SU-DHL-6 (cell line): Measurements from ENCODE around the gene TMPRSS5.

ENCODE experiments used
- H2AFZ ChIP-seq: fragments of 200-600 bp; sonication (generic); 2 replicates; pipeline ENCODE4 v1.6.1; 2014; ENCODE audit warnings: low read depth, mild to moderate bottlenecking, moderate library complexity, mixed read lengths, antibody characterized with exemption, low read length; ENCODE audit not compliant: severe bottlenecking
- H3F3A ChIP-seq: fragments of 200-600 bp; shearing (Covaris generic); 2 replicates; pipeline ENCODE4 v1.6.0; 2016; ENCODE audit warnings: antibody characterized with exemption, mild to moderate bottlenecking; ENCODE audit not compliant: insufficient read depth
- H3K27ac ChIP-seq: fragments of 200-600 bp; sonication (generic); 2 replicates; pipeline ENCODE4 v1.5.1; 2016; ENCODE audit warnings: low read depth, mild to moderate bottlenecking, low read length, moderate library complexity, mixed read lengths
- H3K27me3 ChIP-seq: fragments of 200-600 bp; sonication (generic), shearing (Covaris generic); 2 replicates; pipeline ENCODE4 v1.6.0; 2014; ENCODE audit warnings: mild to moderate bottlenecking, low read length
- H3K36me3 ChIP-seq: fragments of 200-600 bp; sonication (generic); 2 replicates; pipeline ENCODE4 v1.6.1; 2014; ENCODE audit warnings: mild to moderate bottlenecking, low read length, mixed read lengths
- H3K4me2 ChIP-seq: fragments of 300-600, 200-600 bp; shearing (Covaris generic), sonication (generic); 2 replicates; pipeline ENCODE4 v1.6.0; 2014; ENCODE audit warnings: low read length, low read depth, mild to moderate bottlenecking; ENCODE audit not compliant: poor library complexity, severe bottlenecking
- H3K4me3 ChIP-seq: fragments of 200-600 bp; sonication (generic); 2 replicates; pipeline ENCODE4 v1.5.1; 2014; ENCODE audit warnings: antibody characterized with exemption, low read length, mild to moderate bottlenecking, mixed read lengths; ENCODE audit not compliant: insufficient read depth, poor library complexity, severe bottlenecking
- H3K79me2 ChIP-seq: fragments of 200-600 bp; sonication (generic); 2 replicates; pipeline ENCODE4 v1.6.1; 2014; ENCODE audit warnings: mild to moderate bottlenecking, low read length, moderate library complexity; ENCODE audit not compliant: insufficient read depth
- H3K9ac ChIP-seq: fragments of 200-600 bp; sonication (generic); 2 replicates; pipeline ENCODE4 v1.7.0; 2014; ENCODE audit warnings: mild to moderate bottlenecking, low read length
- H3K9me2 ChIP-seq: fragments of 200-600 bp; sonication (generic); replicated peaks from 2 replicates; pipeline ENCODE4 v1.6.1; 2014; ENCODE audit warnings: low read length; ENCODE audit not compliant: insufficient read depth
- H3K9me3 ChIP-seq: fragments of 200-600 bp; sonication (generic); 2 replicates; pipeline ENCODE4 v1.6.1; 2014; ENCODE audit warnings: low read length, mixed read lengths; ENCODE audit not compliant: insufficient read depth
- H4K20me1 ChIP-seq: fragments of 200-600 bp; sonication (generic); 2 replicates; pipeline ENCODE4 v1.6.1; 2014; ENCODE audit warnings: low read depth, mild to moderate bottlenecking, antibody characterized with exemption, low read length, moderate library complexity, mixed read lengths
- EZH2phosphoT487 ChIP-seq: fragments of 200-600 bp; sonication (generic), shearing (Covaris generic); conservative IDR thresholded peaks from 2 replicates; pipeline ENCODE4 v1.6.1; 2018; ENCODE audit warnings: mild to moderate bottlenecking, antibody characterized with exemption, low read length, moderate library complexity, mixed read lengths
- TF ChIP-seq, protein P1 (sequence below): fragments of 200-600 bp; sonication (generic); IDR thresholded peaks from one replicate; pipeline ENCODE4 v1.5.1; 2017; ENCODE audit warnings: antibody characterized with exemption, mild to moderate bottlenecking, low read length, moderate library complexity; ENCODE audit not compliant: insufficient read depth, poor library complexity, severe bottlenecking

The TMPRSS5 gene

DNA sequence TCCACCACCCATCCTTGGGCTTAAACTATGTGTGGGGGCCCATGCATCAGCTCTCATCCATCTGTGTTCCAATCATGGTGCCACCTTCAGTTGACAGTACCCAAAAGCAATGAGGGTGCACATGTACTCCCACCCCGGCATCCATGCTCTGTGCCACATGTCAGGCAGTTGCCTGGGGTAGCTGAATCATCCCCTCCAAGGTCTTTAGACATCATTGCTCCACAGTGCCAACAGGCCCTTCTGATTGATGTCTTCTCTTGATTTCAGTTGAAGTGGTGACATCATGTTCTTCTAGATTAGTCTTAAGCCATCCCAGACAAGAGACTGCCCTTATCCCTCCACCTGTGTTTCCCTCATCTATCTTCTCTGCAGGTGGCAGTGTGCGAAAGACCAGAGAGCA, 42.5 kb downstream of the TMPRSS5 start:
- Histone ChIP-seq H3K27me3 (peaks cover 3% of the 10 kb centered on the region; the same call in 1 of the 2 replicates), H3K9ac (no peak overlapping the region), H3K4me2 (no peak overlapping the region), H3K36me3 (no peaks in the 10 kb centered on the region), H3K9me2 (no peaks in the 10 kb centered on the region), H3F3A (no peaks in the 10 kb centered on the region), H3K79me2 (no peaks in the 10 kb centered on the region), H3K27ac (no peak overlapping the region), H3K9me3 (no peaks in the 10 kb centered on the region), H2AFZ (no peak overlapping the region), H3K4me3 (no peak overlapping the region), H4K20me1 (no peaks in the 10 kb centered on the region)
- TF ChIP-seq, protein P1, sequence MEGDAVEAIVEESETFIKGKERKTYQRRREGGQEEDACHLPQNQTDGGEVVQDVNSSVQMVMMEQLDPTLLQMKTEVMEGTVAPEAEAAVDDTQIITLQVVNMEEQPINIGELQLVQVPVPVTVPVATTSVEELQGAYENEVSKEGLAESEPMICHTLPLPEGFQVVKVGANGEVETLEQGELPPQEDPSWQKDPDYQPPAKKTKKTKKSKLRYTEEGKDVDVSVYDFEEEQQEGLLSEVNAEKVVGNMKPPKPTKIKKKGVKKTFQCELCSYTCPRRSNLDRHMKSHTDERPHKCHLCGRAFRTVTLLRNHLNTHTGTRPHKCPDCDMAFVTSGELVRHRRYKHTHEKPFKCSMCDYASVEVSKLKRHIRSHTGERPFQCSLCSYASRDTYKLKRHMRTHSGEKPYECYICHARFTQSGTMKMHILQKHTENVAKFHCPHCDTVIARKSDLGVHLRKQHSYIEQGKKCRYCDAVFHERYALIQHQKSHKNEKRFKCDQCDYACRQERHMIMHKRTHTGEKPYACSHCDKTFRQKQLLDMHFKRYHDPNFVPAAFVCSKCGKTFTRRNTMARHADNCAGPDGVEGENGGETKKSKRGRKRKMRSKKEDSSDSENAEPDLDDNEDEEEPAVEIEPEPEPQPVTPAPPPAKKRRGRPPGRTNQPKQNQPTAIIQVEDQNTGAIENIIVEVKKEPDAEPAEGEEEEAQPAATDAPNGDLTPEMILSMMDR = no peak
- no peak for TF ChIP-seq EZH2phosphoT487

DNA sequence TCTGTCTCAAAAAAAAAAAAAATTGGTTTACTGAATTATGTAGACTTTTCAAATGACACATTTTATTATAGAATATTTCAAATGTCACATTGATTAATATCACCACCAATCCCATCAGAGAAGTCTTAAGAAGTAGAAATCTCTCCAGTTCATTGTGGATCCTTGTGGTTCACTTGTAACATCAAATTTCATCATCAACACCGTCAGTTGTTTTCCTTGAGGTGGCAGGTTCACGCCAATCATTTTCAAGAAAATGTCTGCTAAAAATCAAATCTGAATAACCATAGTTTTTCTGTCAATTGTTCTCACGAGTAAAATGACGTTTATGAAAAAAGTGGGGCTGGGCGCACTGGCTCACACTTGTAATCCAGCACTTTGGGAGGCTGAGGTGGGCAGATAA, 50.3 kb downstream of the TMPRSS5 start:
- no peak overlapping the region for H3K27ac ChIP-seq
- no peaks in the 10 kb centered on the region for H3K79me2 ChIP-seq
- TF ChIP-seq EZH2phosphoT487 = no peak
- TF ChIP-seq, protein P1 = no peak
- no peaks in the 10 kb centered on the region for H3K36me3 ChIP-seq
- no peaks in the 10 kb centered on the region for H3K27me3 ChIP-seq
- no peaks in the 10 kb centered on the region for H3K9me2 ChIP-seq
- H2AFZ ChIP-seq = no peak overlapping the region
- H4K20me1 ChIP-seq = no peaks in the 10 kb centered on the region
- no peaks in the 10 kb centered on the region for H3F3A ChIP-seq
- H3K4me3 ChIP-seq = no peak overlapping the region
- H3K9me3 ChIP-seq = no peaks in the 10 kb centered on the region
- no peak overlapping the region for H3K4me2 ChIP-seq
- no peak overlapping the region for H3K9ac ChIP-seq

DNA sequence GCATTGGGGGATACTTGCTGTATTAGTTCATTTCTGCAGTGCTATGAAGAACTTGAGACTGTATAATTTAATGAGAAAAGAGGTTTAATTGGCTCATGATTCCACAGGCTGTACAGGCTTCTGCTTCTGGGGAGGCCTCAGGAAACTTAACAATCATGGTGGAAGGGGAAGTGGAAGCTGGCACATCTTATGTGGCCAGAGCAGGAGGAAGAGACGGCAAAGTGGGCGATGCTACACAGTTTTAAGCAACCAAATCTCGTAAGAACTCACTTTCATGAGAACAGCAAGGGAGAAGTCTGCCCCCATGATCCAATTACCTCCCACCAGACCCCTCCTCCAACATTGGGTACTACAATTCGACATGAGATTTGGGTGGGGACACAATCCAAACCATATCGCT, 55.1 kb downstream of the TMPRSS5 start:
- TF ChIP-seq EZH2phosphoT487 = no peak
- TF ChIP-seq, protein P1 = no peak
- Histone ChIP-seq H3K9me2 (no peaks in the 10 kb centered on the region), H3K9ac (no peak overlapping the region), H3K79me2 (no peaks in the 10 kb centered on the region), H3F3A (no peaks in the 10 kb centered on the region), H3K27ac (no peak overlapping the region), H3K4me2 (no peak overlapping the region), H2AFZ (no peak overlapping the region), H3K27me3 (no peaks in the 10 kb centered on the region), H3K36me3 (no peaks in the 10 kb centered on the region), H4K20me1 (no peaks in the 10 kb centered on the region), H3K9me3 (no peaks in the 10 kb centered on the region), H3K4me3 (no peak overlapping the region)

DNA sequence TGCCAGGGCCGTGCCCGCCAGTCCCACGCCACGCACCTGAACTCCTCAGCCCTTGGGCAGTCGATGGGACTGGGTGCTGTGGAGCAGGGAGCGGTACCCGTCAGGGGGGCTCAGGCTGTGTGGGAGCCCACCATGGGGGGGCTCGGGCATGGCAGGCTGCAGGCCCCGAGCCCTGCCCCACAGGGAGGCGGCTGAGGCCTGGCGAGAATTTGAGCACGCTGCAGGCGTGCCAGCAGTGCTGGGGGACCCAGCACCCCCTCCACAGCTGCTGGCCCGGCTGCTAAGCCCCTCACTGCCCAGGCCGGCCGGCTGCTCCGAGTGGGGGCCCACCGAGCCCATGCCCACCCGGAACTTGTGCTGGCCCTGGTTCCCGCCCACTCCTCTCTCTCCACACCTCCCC, 56.8 kb downstream of the TMPRSS5 start:
- Histone ChIP-seq H4K20me1 (no peaks in the 10 kb centered on the region), H3K4me3 (no peak overlapping the region), H2AFZ (no peak overlapping the region), H3K79me2 (no peaks in the 10 kb centered on the region), H3K9ac (no peak overlapping the region), H3K9me3 (no peaks in the 10 kb centered on the region), H3K9me2 (no peaks in the 10 kb centered on the region), H3K27ac (no peak overlapping the region), H3K36me3 (no peaks in the 10 kb centered on the region), H3K27me3 (no peaks in the 10 kb centered on the region), H3F3A (no peaks in the 10 kb centered on the region), H3K4me2 (no peak overlapping the region)
- no peak for TF ChIP-seq EZH2phosphoT487
- TF ChIP-seq, protein P1 = no peak
